Prostate gland (tissue), 2 donors: Measurements from ENCODE around the gene ULK4. TPM values are rescaled to one million over a fixed set of nuclear protein-coding genes. Genes with fewer than 3 reads are reported as not detected.

Experiments
- DNase-seq: peaks from one replicate; pipeline ENCODE4 v3.0.0-alpha.2; 2019; ENCODE audit warnings: low spot score
- H3K27ac ChIP-seq, 2 donors: fragments of 200-600 bp; sonication (generic); 2 replicates each; pipeline ENCODE4 v1.5.1; 2017 to 2019
- H3K27me3 ChIP-seq: fragments of 200-600 bp; sonication (generic); replicated peaks from 2 replicates; pipeline ENCODE4 v1.5.1; 2019; ENCODE audit not compliant: insufficient read depth
- H3K36me3 ChIP-seq, 2 donors: fragments of 200-600 bp; sonication (generic); 1 replicate in 1 of 2; 2 replicates in 1 of 2; pipeline versions ENCODE4 v1.5.1 to v1.8.1; 2017 to 2019
- H3K4me1 ChIP-seq: fragments of 200-600 bp; sonication (generic); replicated peaks from 2 replicates; pipeline ENCODE4 v1.5.1; 2019
- H3K4me3 ChIP-seq, 2 donors: fragments of 200-600 bp; sonication (generic); 2 replicates each; pipeline ENCODE4 v1.5.1; 2017 to 2019
- H3K9me3 ChIP-seq: fragments of 200-600 bp; sonication (generic); 2 replicates; pipeline ENCODE4 v1.5.1; 2017
- CTCF ChIP-seq, 4 experiments: fragments of 200-600 bp in 2 of 4; fragments of 450-650 bp in 2 of 4; sonication (generic) in 2 of 4; IDR thresholded peaks; 1 replicate in 3 of 4; 2 replicates in 1 of 4; pipeline ENCODE4 v1.5.1; 2016 to 2019; ENCODE audit warnings: antibody characterized with exemption in 4 of 4, mild to moderate bottlenecking in 2 of 4, moderate library complexity in 2 of 4
- POLR2A ChIP-seq: fragments of 450-650 bp; IDR thresholded peaks from one replicate; pipeline ENCODE4 v1.6.1; 2016; ENCODE audit warnings: antibody characterized with exemption, mild to moderate bottlenecking
- POLR2AphosphoS5 ChIP-seq: sonication (generic); formaldehyde crosslinking; IDR thresholded peaks from one replicate; pipeline ENCODE4 v1.6.1; 2017; ENCODE audit warnings: antibody characterized with exemption
- WGBS: methylation state at CpG from one replicate; pipeline ENCODE4 v1.1.5; 2018; 5-methylcytosine and 5-hydroxymethylcytosine counted together
- intact Hi-C: fragments of 100-400 bp; cut with DNase I; formaldehyde crosslinking; loops from one replicate; pipeline ENCODE4 v1.14.2; 2022
- total RNA-seq, 2 donors: library from RNA; depleted of rRNA; stranded (reverse); fragments of >200 nt; gene quantifications; one replicate each; pipeline ENCODE4 v1.1.0, GENCODE V29; 2016

Gene ULK4
- total RNA-seq, 2 donors from 2014 or later, result 23.1 to 33.7 TPM

- 44% methylated on average over 4 of the region's 4 CpGs for WGBS
- DNase-seq, result no peak
- Histone ChIP-seq H3K4me3 (no peak overlapping the region), H3K9me3 (no peaks in the 10 kb centered on the region), H3K27me3 (no peaks in the 10 kb centered on the region), H3K27ac (no peak overlapping the region), H3K4me1 (no peaks in the 10 kb centered on the region), H3K36me3 (no peaks in the 10 kb centered on the region)
- intact Hi-C loops, result no loop called here
- TF ChIP-seq CTCF (IDR thresholded peaks at IDR 0.05) (no peak), POLR2AphosphoS5 (no peak), POLR2A (no peak)
These were observed 685.7 kb downstream of the ULK4 start for GRCh38 chr3:41276191-41276590.

GRCh38 chr3:41274944-41275668 is 686.8 kb downstream of the ULK4 start:
- intact Hi-C loops, result no loop called here
- no peak for DNase-seq
- Histone ChIP-seq H3K4me3 (no peak overlapping the region), H3K27me3 (no peaks in the 10 kb centered on the region), H3K4me1 (no peaks in the 10 kb centered on the region), H3K9me3 (no peaks in the 10 kb centered on the region), H3K36me3 (no peaks in the 10 kb centered on the region), H3K27ac (no peak overlapping the region)
- TF ChIP-seq POLR2A (no peak), CTCF (IDR thresholded peaks at IDR 0.05) (no peak), POLR2AphosphoS5 (no peak)

GRCh38 chr3:41272667-41273066 is 689.2 kb downstream of the ULK4 start:
- TF ChIP-seq POLR2A (no peak), POLR2AphosphoS5 (no peak), CTCF (IDR thresholded peaks at IDR 0.05) (no peak)
- intact Hi-C loops, result no loop called here
- Histone ChIP-seq H3K27ac (no peak overlapping the region), H3K4me1 (no peaks in the 10 kb centered on the region), H3K4me3 (no peak overlapping the region), H3K36me3 (no peaks in the 10 kb centered on the region), H3K27me3 (no peaks in the 10 kb centered on the region), H3K9me3 (no peaks in the 10 kb centered on the region)
- WGBS, result 91% methylated on average over 1 of the region's 1 CpG
- DNase-seq, result no peak

- H3K4me1 ChIP-seq, result no peaks in the 10 kb centered on the region
- no peaks in the 10 kb centered on the region for H3K9me3 ChIP-seq
- no peak for DNase-seq
- 89% methylated on average over 8 of the region's 8 CpGs for WGBS
- H3K27ac ChIP-seq, result no peak overlapping the region
- TF ChIP-seq POLR2A (no peak), CTCF (IDR thresholded peaks at IDR 0.05) (no peak)
- H3K27me3 ChIP-seq, result no peaks in the 10 kb centered on the region
- no peak overlapping the region for H3K4me3 ChIP-seq
- no peaks in the 10 kb centered on the region for H3K36me3 ChIP-seq
- intact Hi-C loops, result no loop called here
These were observed 693.8 kb downstream of the ULK4 start for GRCh38 chr3:41267975-41268640.

- intact Hi-C loops, result no loop called here
- H3K9me3 ChIP-seq, result no peaks in the 10 kb centered on the region
These were observed 696.1 kb downstream of the ULK4 start for GRCh38 chr3:41265823-41266273.

More at GRCh38 chr3:41265823-41266273, 696.1 kb downstream of the ULK4 start:
- 70% methylated on average over 3 of the region's 3 CpGs for WGBS
- Histone ChIP-seq H3K4me1 (no peaks in the 10 kb centered on the region), H3K36me3 (no peaks in the 10 kb centered on the region), H3K27ac (no peak overlapping the region), H3K4me3 (no peak overlapping the region), H3K27me3 (no peaks in the 10 kb centered on the region)
- DNase-seq, result no peak
- no peak for TF ChIP-seq POLR2A
- no peak for TF ChIP-seq CTCF (IDR thresholded peaks at IDR 0.05)
- TF ChIP-seq POLR2AphosphoS5, result no peak
